B cell (primary cell): ENCODE data around the gene PSMB3. TPM values are rescaled to one million over a fixed set of nuclear protein-coding genes. Genes with fewer than 3 reads are reported as not detected.
"Not testable (repeated sequence)": the region's sequence is repeated elsewhere in the genome, so short reads cannot be mapped to it uniquely, and the experiment has no call there.

ENCODE experiments used
- ATAC-seq: fragments of 200-7000 bp; cut with Tn5 transposase; one replicate; pipeline ENCODE4 v1.10.0; 2021; ENCODE audit warnings: low read depth, mild to moderate bottlenecking, moderate number of reproducible peaks, moderate library complexity
- CTCF ChIA-PET: fragments of 350-600 bp; sonication (Branson Sonifier 250); formaldehyde crosslinking; loops from one replicate; lab custom pipeline; 2021; ENCODE audit warnings: antibody characterized with exemption, inconsistent platforms; lab: Charles Lee
- POLR2A ChIA-PET: fragments of 350-600 bp; sonication (Branson Sonifier 250); formaldehyde crosslinking; loops from one replicate; lab custom pipeline; 2021; ENCODE audit warnings: antibody characterized with exemption; lab: Charles Lee
- DNase-seq: peaks from one replicate; pipeline ENCODE4 v3.0.0; 2013
- H2AFZ ChIP-seq: 2 replicates; pipeline ENCODE4 v1.6.1; 2012; ENCODE audit warnings: mild to moderate bottlenecking, low read depth, low read length; ENCODE audit not compliant: insufficient read depth, poor library complexity, severe bottlenecking
- H3K27ac ChIP-seq, 2 donors: 1 replicate in 1 of 2; 2 replicates in 1 of 2; pipeline ENCODE4 v1.5.1; 2012 to 2013; ENCODE audit warnings: low read length in 2 of 2, mild to moderate bottlenecking in 2 of 2, moderate library complexity in 1 of 2
- H3K27me3 ChIP-seq, 4 experiments: fragments of 200-600 bp in 1 of 4; sonication (generic) in 1 of 4; replicated peaks in 1 of 4; 1 replicate in 2 of 4; 2 replicates in 2 of 4; pipeline versions ENCODE4 v1.6.1 to v1.7.0; 2013 to 2016; ENCODE audit warnings: low read length in 3 of 4, mild to moderate bottlenecking in 2 of 4, mixed read lengths in 1 of 4, moderate library complexity in 1 of 4; ENCODE audit not compliant: insufficient read depth in 4 of 4, control insufficient read depth in 3 of 4; ENCODE audit errors: control extremely low read depth in 1 of 4
- H3K36me3 ChIP-seq, 2 experiments: replicated peaks in 1 of 2; 1 replicate in 1 of 2; 2 replicates in 1 of 2; pipeline versions ENCODE4 v1.6.1 to v1.7.1; 2013; ENCODE audit warnings: low read length in 1 of 2; ENCODE audit not compliant: insufficient read depth in 2 of 2, control insufficient read depth in 1 of 2; ENCODE audit errors: control extremely low read depth in 1 of 2, extremely low read depth in 1 of 2
- H3K4me1 ChIP-seq, 2 donors: fragments of 200-600 bp in 1 of 2; sonication (generic) in 1 of 2; 1 replicate in 1 of 2; 2 replicates in 1 of 2; pipeline versions ENCODE4 v1.5.1 to v1.6.1; 2013 to 2017; ENCODE audit warnings: low read length in 2 of 2; ENCODE audit not compliant: control insufficient read depth in 2 of 2, insufficient read depth in 2 of 2
- H3K4me2 ChIP-seq: replicated peaks from 2 replicates; pipeline ENCODE3; 2012; ENCODE audit warnings: mild to moderate bottlenecking, low read depth, low read length; ENCODE audit not compliant: poor library complexity, severe bottlenecking
- H3K4me3 ChIP-seq, 5 experiments: fragments of 200-600 bp in 1 of 5; sonication (generic) in 1 of 5; 1 replicate in 3 of 5; 2 replicates in 2 of 5; pipeline versions ENCODE4 v1.5.1 to v1.7.0; 2011 to 2016; ENCODE audit warnings: low read length in 4 of 5, mild to moderate bottlenecking in 4 of 5, low read depth in 2 of 5, control low read depth in 1 of 5, moderate library complexity in 1 of 5; ENCODE audit not compliant: insufficient read depth in 1 of 5; ENCODE audit errors: control extremely low read depth in 1 of 5, extremely low read depth in 1 of 5
- H3K79me2 ChIP-seq: fragments of 200-600 bp; sonication (generic); one replicate; pipeline ENCODE4 v1.6.0; 2016; ENCODE audit warnings: low read length; ENCODE audit not compliant: control insufficient read depth, insufficient read depth
- H3K9ac ChIP-seq: fragments of 200-600 bp; sonication (generic); 2 replicates; pipeline ENCODE4 v1.6.1; 2017; ENCODE audit warnings: mild to moderate bottlenecking, low read length, moderate library complexity
- H3K9me3 ChIP-seq, 3 donors: one replicate each; pipeline versions ENCODE4 v1.6.1 to v1.7.1; 2013; ENCODE audit warnings: low read length in 2 of 3; ENCODE audit not compliant: control insufficient read depth in 2 of 3, insufficient read depth in 1 of 3; ENCODE audit errors: control extremely low read depth in 1 of 3
- H4K20me1 ChIP-seq: 2 replicates; pipeline ENCODE4 v1.6.0; 2012; ENCODE audit warnings: mild to moderate bottlenecking, low read length; ENCODE audit not compliant: insufficient read depth, control insufficient read depth, poor library complexity, severe bottlenecking
- H3K27ac Mint-ChIP-seq: one replicate; pipeline ENCODE4 v1.8.0; 2021; ENCODE audit warnings: mixed read lengths
- H3K27me3 Mint-ChIP-seq: one replicate; pipeline ENCODE4 v1.8.0; 2021; ENCODE audit warnings: mixed read lengths
- H3K4me1 Mint-ChIP-seq: one replicate; pipeline ENCODE4 v1.8.0; 2021; ENCODE audit warnings: mixed read lengths
- H3K4me3 Mint-ChIP-seq: one replicate; pipeline ENCODE4 v1.8.0; 2021; ENCODE audit warnings: mixed read lengths
- H3K9me3 Mint-ChIP-seq: one replicate; pipeline ENCODE4 v1.8.0; 2022; ENCODE audit warnings: mixed read lengths; ENCODE audit not compliant: insufficient read depth
- CTCF ChIP-seq: fragments of 200-600 bp; IDR thresholded peaks from one replicate; pipeline ENCODE4 v1.8.0; 2022; ENCODE audit warnings: antibody characterized with exemption, mild to moderate bottlenecking
- EZH2 ChIP-seq: IDR thresholded peaks from 2 replicates; pipeline ENCODE4 v1.6.1; 2012; ENCODE audit warnings: borderline replicate concordance, low read depth, mild to moderate bottlenecking, moderate library complexity, low read length; ENCODE audit not compliant: insufficient read depth, poor library complexity, severe bottlenecking
- WGBS: methylation state at CpG from one replicate; pipeline ENCODE4 v1.1.5; 2013; ENCODE audit warnings: missing lambda C conversion rate; ENCODE audit not compliant: insufficient coverage; 5-methylcytosine and 5-hydroxymethylcytosine counted together
- intact Hi-C: fragments of 100-400 bp; cut with micrococcal nuclease; formaldehyde crosslinking; loops from one replicate; pipeline ENCODE4 v1.10.0; 2022
- polyA plus RNA-seq: library from polyadenylated mRNA; depleted of rRNA; stranded (reverse); fragments of >200 nt; gene quantifications from 2 replicates; pipeline ENCODE4 v1.2.3, GENCODE V29; 2012
- total RNA-seq, 2 donors: library from RNA; stranded (reverse); fragments of 120-200 nt in 1 of 2; gene quantifications; 1 replicate in 1 of 2; 2 replicates in 1 of 2; pipeline versions ENCODE4 v1.2.3 to v1.2.4, GENCODE V29; 2013 to 2022

The PSMB3 gene
- total and polyA plus RNA-seq, 2 donors (not counting 1 experiment from before 2014, with no cell fraction given): 109 to 184 TPM

DNA sequence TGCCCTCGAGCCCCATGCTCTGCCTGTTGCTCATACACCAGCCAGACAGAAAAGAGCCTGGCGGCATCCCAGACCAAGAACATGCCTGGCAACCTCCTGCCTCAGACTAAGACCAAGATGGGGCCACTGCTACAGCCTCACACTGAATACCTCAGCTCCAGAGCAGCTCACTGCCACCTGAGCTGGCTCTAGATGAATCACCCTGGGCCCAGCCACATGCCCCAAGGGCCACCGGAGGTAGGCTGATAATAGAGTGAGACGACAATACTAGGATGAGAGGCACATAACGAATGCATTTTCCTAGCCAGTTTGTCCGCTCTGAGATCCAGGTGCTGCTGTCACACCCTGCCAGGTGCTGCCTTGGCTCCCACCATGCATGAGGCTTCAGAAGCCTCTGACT is 33.8 kb downstream of the PSMB3 start:
- Histone ChIP-seq H3K4me1 (no peaks in the 10 kb centered on the region), H3K4me3 (no peak overlapping the region), H3K79me2 (peaks cover 45% of the 10 kb centered on the region), H3K36me3 (peaks cover 16 to 49% of the 10 kb centered on the region in 2 experiments), H3K27ac (no peak overlapping the region), H2AFZ (no peak overlapping the region), H4K20me1 (peaks cover 26% of the 10 kb centered on the region), H3K27me3 (no peaks in the 10 kb centered on the region), H3K9ac (no peak overlapping the region), H3K4me2 (no peak overlapping the region), H3K9me3 (no peaks in the 10 kb centered on the region)
- Mint-ChIP-seq H3K4me3 (no peak overlapping the region), H3K27me3 (no peaks in the 10 kb centered on the region), H3K4me1 (no peaks in the 10 kb centered on the region), H3K27ac (no peak overlapping the region), H3K9me3 (no peaks in the 10 kb centered on the region)
- CTCF ChIA-PET: interaction anchor here (1.5 kb wide), 1 partner anchor 12 kb away, joined by 4 read pairs; no protein-coding TSS in a partner anchor
- intact Hi-C loops: no loop called here
- WGBS: 94% methylated on average over 6 of the region's 6 CpGs
- no peak for TF ChIP-seq CTCF
- no peak for TF ChIP-seq EZH2
- POLR2A ChIA-PET: no interaction called here
- DNase-seq (no peak), ATAC-seq (no peak)

DNA sequence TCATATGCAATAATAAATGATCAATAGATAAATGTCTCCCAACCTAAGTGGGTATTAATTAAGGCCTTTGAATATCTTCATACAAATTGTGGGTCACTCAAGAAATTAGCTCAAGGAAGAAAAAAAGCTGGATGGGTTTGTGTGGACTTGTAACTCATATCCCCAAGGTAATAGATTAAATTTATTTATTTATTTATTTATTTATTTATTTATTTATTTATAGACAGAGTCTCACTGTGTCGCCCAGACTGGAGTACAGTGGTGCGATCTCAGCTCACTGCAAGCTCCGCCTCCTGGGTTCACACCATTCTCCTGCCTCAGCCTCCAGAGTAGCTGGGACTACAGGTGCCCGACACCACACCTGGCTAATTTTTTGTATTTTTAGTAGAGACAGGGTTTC is 35.5 kb downstream of the PSMB3 start:
- DNase-seq, H3K27ac Mint-ChIP-seq, H3K4me2 ChIP-seq, H3K27ac ChIP-seq, H3K4me3 ChIP-seq, H3K9me3 Mint-ChIP-seq, H3K9ac ChIP-seq, H3K9me3 ChIP-seq, intact Hi-C loops, H2AFZ ChIP-seq, H3K4me1 ChIP-seq, ATAC-seq, H3K27me3 ChIP-seq, H3K27me3 Mint-ChIP-seq, H3K4me1 Mint-ChIP-seq, H3K4me3 Mint-ChIP-seq: not testable (repeated sequence)
- peaks cover 37% of the 10 kb centered on the region for H4K20me1 ChIP-seq
- WGBS: 100% methylated on average over 1 of the region's 4 CpGs
- ChIA-PET CTCF (interaction anchor here (0.5 kb wide), 1 partner anchor 52 kb away, joined by 3 read pairs; no protein-coding TSS in a partner anchor), POLR2A (interaction anchor here (0.7 kb wide), 1 partner anchor 641 kb away, joined by 4 read pairs; no protein-coding TSS in a partner anchor)
- peaks cover 16 to 45% of the 10 kb centered on the region in 2 experiments for H3K36me3 ChIP-seq
- peaks cover 60% of the 10 kb centered on the region for H3K79me2 ChIP-seq
